Measurements from ENCODE around the gene SRMS.
"Not testable (repeated sequence)": the region's sequence is repeated elsewhere in the genome, so short reads cannot be mapped to it uniquely, and the experiment has no call there.

SRMS gene

GRCh38 chr20:63565021-63565698 lies 17.6 kb upstream of the SRMS start:
- no peak for DNase-seq

- DNase-seq = no peak
Measured at GRCh38 chr20:63564036-63564810, 16.7 kb upstream of the SRMS start.

- no peak for DNase-seq
Measured at GRCh38 chr20:63563225-63563935, 15.8 kb upstream of the SRMS start.

GRCh38 chr20:63562461-63563224 lies 15.1 kb upstream of the SRMS start:
- no peak for DNase-seq

- DNase-seq = no peak
Measured at GRCh38 chr20:63561624-63562396, 14.3 kb upstream of the SRMS start.

- DNase-seq = no peak
Measured at GRCh38 chr20:63560856-63561609, 13.5 kb upstream of the SRMS start.

- no peak for DNase-seq
Measured at GRCh38 chr20:63560333-63560805, 12.8 kb upstream of the SRMS start.

- DNase-seq = not testable (repeated sequence)
Measured at GRCh38 chr20:63559485-63560332, 12.2 kb upstream of the SRMS start.

GRCh38 chr20:63558804-63559484 lies 11.4 kb upstream of the SRMS start:
- DNase-seq = no peak

GRCh38 chr20:63557481-63557891 lies 9.9 kb upstream of the SRMS start:
- no peak for DNase-seq

- DNase-seq = no peak
Measured at GRCh38 chr20:63556873-63557478, 9.4 kb upstream of the SRMS start.

GRCh38 chr20:63555661-63556381 lies 8.3 kb upstream of the SRMS start:
- DNase-seq = no peak

- DNase-seq = no peak
Measured at GRCh38 chr20:63554361-63555278, 7.1 kb upstream of the SRMS start.

GRCh38 chr20:63553933-63554290 lies 6.4 kb upstream of the SRMS start, which contains the start of gene FNDC11:
TSS of gene FNDC11 (plus strand) at chr20:63554159. CDS start at chr20:63555664, 1,505 bp downstream.
- peak; percentile 19 for DNase-seq

- DNase-seq = peak; percentile 80
Measured at GRCh38 chr20:63553251-63553932, 5.8 kb upstream of the SRMS start.

GRCh38 chr20:63552481-63553249 lies 5.1 kb upstream of the SRMS start:
- DNase-seq = peak; percentile 62

All from CD4-positive, alpha-beta T cell treated with Interleukin-4 for 4 hours (primary cell).